ACHN (cell line): ENCODE results near the gene ABCA1.
A peak's percentile ranks its signal among the peaks of the same experiment; 100 is the strongest.
"Not testable (repeated sequence)": the region's sequence is repeated elsewhere in the genome, so short reads cannot be mapped to it uniquely, and the experiment has no call there.

Experiments used
- DNase-seq: peaks from one replicate; pipeline ENCODE4 v3.0.0-alpha.2; 2015
- in situ Hi-C: cut with HindIII; loops from 2 replicates; pipeline ENCODE4 v1.10.0; 2017; ENCODE audit warnings: low sequenced_read_pairs, low pct_ligation_motif_present, low pct_unique_long_range_greater_than_20kb

Gene ABCA1, protein sequence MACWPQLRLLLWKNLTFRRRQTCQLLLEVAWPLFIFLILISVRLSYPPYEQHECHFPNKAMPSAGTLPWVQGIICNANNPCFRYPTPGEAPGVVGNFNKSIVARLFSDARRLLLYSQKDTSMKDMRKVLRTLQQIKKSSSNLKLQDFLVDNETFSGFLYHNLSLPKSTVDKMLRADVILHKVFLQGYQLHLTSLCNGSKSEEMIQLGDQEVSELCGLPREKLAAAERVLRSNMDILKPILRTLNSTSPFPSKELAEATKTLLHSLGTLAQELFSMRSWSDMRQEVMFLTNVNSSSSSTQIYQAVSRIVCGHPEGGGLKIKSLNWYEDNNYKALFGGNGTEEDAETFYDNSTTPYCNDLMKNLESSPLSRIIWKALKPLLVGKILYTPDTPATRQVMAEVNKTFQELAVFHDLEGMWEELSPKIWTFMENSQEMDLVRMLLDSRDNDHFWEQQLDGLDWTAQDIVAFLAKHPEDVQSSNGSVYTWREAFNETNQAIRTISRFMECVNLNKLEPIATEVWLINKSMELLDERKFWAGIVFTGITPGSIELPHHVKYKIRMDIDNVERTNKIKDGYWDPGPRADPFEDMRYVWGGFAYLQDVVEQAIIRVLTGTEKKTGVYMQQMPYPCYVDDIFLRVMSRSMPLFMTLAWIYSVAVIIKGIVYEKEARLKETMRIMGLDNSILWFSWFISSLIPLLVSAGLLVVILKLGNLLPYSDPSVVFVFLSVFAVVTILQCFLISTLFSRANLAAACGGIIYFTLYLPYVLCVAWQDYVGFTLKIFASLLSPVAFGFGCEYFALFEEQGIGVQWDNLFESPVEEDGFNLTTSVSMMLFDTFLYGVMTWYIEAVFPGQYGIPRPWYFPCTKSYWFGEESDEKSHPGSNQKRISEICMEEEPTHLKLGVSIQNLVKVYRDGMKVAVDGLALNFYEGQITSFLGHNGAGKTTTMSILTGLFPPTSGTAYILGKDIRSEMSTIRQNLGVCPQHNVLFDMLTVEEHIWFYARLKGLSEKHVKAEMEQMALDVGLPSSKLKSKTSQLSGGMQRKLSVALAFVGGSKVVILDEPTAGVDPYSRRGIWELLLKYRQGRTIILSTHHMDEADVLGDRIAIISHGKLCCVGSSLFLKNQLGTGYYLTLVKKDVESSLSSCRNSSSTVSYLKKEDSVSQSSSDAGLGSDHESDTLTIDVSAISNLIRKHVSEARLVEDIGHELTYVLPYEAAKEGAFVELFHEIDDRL (N-terminal part only)

DNA sequence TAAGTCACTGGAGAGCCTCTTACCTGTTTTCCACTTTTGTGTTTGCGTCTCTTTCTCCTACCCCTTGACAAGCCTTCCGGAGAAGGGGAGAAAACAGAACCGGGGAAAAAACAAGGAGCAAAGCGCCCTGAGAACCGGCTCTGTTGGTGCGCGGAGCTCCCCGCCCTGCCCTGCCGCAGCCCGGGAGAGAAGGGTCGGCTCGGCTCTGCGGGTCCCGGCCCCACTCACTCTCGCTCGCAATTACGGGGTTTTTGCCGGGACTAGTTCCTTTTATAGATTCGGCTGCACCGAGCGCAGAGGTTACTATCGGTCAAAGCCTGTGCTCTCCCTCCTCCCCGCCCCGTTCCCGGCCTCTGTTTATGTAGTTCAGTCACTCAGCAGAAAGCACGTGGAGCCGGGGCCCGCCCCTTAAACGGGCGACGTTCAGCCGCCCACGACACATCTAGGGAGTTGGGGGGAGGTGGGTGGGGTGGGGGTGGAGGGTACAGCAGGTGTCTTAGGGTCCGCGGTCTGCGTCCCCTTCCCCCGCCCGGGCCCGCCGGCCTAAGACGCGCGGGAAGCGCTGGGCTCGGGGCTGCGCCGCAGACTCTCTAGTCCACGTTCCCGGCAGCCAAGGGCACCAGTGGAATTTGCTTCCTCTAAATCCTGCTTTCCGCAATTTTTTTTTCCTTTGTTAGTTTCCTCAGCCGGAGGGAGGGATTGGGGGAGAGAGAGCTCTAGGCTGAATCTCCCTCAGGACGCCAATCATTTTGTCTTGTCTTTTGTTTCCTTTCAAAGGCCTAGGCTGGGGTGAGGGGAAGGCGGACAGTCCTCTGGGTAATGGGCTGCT lies at the start of gene ABCA1:
TSS of gene ABCA1 (minus strand) at position 244 of the 829 bp plus-strand sequence. CDS start 24,476 bp downstream, outside the sequence.
- in situ Hi-C loops = no loop called here
- peak; percentile 72 for DNase-seq

DNA sequence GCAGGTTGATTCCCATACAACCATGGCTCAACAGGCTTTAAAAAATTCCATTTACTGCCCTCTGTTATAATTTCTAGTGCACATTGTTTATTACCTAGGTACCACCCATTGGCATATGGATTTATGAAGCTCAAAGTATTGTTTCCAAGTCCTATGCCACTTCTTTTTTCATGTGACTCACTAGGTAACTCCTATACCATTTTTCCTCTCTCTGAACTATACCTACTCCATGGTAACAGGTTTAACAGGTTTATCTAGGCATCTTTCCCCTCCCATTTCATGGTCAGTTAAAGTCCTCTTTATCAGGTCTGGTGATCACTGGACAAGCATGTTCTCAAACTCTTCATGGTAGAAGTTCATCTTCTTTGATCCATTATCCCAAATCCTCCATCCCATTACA lies 49.6 kb upstream of the ABCA1 start:
- no peak for DNase-seq
- in situ Hi-C loops = no loop called here

DNA sequence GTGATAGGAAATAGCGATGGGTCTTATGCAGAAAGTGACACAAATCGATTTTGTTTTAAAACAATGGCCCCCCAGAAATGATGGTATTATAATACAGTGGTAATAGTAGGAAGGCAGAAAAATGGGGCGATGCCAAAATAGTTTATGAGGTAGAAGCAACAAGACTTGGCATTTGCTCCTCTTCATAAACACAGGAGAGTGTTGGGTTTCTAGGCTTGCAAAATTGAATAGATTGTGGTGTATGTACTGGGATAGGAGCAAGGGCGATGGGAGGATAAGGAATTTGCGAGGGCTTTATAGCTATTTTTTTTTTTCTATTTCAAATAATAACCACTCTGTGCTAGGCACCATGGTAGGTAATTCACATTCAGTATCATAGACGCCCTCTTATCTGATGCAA lies 49.2 kb upstream of the ABCA1 start:
- in situ Hi-C loops = no loop called here
- DNase-seq = no peak

DNA sequence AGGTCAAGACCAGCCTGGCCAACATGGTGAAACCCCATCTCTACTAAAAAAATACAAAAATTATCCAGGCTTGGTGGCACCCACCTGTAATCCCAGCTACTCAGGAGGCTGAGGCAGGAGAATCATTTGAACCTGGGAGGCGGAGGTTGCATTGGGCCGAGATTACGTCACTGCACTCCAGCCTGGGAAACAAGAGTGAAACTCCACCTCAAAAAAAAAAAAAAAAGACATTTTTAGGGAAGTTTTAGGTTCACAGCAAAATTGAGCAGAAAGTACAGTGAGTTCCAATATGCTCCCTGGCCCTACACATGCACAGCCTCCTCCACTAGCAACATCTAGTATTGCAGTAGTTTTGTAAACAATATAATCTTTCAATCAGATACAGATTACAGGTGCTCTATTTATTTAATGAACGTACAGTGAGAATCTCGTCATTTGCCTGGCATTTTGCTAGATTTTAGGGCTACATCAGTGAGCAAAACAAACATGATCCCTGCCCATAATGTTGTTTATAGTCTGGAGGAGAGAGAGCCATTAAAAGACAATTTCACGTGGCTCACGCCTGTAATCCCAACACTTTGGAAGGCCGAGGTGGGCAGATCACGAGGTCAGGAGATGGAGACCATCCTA lies 48.1 kb upstream of the ABCA1 start:
- DNase-seq, in situ Hi-C loops: not testable (repeated sequence)

DNA sequence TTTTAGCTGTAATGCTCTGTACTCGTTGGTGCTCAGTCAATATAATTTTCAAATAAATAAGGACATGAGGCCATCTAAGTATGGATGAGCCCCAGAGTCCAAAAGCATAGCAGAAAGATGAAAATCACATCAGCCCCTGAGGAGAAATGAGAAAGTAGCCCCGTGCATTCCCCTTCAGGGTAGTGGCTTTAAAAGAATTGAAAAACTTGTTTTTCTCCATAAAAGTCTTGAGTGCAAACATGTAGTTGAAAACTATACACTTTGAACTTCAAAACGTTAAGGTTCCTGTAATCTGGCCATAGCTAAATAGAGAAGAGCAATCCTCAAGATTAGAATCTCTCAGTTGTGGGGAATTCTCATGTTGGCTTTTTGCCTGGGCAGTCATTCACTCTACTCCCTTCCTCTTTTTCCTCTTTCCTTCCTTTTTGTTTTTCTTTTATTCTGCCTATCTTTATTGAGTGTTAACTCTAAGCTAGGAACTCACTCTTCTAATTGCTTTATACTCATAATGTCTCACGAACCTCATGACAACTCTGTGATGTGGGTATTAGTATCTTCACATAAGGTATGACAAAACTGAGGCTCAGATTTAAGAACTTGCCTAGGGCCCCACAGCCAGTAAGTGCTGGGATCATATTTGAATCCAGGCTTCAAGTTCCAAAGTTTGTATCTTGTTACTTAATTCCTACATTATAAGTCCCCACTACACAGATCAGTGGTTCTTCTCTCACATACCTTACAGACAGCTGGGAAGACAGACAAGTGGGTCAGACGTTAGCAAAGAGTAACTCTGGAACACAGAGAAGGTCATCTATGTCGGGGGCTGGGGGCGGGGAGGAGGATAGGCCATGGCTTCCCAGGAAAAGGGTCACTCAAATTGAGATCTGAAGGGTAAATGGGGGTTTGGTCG lies 46.4 kb upstream of the ABCA1 start:
- in situ Hi-C loops = no loop called here

DNA sequence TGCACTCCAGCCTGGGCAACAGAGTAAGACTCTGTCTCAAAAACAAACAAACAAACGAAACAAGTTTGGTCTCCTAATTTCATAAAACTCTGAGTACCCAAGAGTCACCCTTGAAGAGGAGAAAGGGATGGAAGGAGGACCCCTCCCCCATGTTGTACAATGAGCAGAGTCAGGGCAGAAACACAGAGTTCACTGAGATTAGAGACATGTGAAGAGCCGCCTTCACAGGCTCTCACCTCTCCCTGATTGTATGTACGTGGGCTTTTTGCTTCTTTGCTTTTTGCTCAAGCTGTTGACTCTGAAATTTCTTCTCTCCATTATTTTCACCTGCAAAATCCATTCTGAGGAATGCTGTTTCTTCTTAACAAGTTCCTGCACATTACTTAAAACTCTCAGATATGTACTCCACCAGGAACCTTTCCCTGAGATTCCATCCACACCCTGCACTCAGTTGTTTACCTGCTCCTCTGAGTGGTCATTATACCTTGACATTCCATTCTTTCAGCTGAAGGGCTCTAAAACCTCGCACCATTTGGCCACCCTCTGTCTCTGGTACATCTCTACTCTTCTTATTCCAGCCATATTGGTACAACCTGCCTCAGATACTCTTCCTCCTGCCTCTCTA lies 44.4 kb upstream of the ABCA1 start:
- no peak for DNase-seq
- in situ Hi-C loops = no loop called here

More for the DNA sequence above, 46.4 kb upstream of the ABCA1 start:
- DNase-seq = no peak

DNA sequence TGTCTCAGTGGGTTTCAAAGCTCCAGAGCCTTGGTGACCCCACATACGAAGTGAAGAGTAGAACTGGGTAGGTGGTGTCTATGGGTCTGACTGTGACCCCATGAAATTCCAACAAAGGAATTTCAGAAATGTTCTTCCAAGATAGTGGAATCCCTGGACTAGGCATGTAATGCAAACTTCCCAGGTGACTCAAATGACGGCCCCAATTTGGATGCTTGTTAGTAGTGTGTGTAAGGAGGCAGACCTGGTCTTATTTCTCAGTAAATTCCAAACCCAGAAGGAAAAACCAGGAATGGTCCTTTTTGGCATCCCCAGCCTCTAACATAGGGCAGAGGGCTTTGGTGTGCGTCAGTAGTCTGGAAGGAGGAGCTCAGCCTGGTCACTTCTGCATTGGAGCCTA lies 43.6 kb upstream of the ABCA1 start:
- DNase-seq = no peak

DNA sequence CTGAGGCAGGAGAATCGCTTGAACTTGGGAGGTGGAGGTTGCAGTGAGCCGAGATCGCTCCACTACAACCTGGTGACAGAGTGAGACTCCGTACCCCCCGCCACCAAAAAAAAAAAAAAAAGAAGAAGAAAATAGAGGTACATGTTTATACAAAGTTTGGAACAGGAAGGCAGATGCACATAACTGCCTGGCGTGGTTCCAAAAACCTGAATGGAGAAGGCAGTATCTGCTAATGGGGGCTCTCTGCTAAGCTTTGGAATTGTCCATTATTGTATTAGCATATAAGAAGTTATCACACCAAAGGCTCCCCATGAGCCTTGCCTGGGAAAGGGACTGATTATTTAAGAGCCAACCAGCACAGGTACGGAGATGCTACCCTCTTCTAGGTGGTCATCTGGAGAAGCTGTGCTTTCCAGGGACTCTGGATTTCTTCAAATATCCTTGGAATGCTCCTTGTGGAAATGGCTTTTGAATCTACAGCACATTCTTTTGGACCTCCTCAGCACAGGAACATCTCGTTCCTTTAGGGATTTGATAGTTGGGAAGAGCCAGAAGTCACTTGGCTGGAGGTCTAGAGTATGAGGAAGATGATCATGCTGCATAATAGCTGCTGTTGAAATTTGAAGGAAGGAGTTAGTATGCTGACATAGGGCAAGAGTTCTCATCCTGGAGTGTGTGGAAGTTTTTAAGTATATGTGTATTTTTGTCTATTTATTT lies 42.5 kb upstream of the ABCA1 start:
- in situ Hi-C loops = no loop called here
- no peak for DNase-seq

More for the DNA sequence above, 43.6 kb upstream of the ABCA1 start:
- in situ Hi-C loops = no loop called here

DNA sequence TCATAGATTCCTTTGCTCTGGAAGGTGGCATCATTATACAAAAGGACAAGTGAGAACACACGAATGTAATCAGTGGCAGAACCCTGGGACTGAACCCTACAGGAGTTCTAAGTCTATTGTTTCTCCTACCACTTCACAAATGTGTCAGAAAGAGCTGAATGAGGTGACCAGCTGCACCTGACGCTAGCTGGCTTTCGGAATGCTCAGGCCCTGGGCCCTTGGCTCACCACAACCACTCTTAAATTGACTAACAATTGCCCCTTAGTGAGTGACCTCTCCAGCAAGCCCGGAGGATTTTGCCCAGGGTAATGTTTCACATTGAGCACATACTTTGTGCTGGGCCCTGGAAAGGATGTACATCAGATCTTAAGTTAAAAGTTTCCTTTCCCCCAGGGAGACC lies 41.2 kb upstream of the ABCA1 start:
- in situ Hi-C loops = no loop called here
- no peak for DNase-seq

DNA sequence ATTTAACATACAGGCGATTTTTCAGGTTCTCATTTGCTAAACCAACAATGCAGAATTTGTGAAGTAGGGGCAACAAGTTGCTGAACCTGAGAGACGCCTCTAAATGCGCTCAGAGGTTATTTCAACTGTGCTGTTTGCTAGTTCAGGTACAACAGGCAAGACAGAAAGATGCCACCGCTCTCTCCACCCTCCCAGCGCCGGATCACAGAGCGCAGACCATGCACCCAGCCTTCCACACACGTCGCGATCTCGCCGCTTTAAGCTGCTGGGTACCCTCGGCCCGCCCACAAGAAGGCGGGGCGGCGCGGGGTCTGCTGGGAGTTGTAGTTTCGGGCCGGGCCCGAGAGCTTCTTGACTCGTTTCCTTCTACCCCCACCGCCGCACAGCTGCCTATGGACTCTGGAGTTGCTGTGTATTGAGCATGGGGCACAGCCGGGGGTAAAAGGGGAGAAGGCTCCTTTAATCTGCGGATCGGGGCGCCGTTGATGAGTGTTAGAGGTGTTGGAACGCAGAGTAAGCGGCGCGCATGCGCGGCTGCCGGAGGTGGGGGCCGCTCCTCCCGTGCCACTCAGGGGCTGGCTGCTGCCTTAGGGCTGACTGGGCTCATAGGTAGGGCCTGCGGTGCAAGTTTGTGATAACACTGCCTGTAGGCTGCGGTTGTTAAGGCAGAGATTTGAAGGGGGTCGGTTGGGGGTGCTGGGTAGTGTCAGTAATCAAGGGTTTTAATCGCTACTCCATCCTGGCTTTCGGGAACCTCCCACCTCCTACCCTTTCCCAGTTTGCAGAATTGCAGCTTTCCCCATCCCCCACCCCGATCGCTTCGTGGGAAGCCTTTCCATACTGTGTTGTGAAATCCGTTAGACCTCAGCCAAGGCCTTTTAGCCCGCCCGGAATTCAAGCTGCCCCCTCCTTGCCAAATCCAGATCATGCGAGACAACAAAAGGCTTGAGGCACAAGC lies 40.3 kb upstream of the ABCA1 start:
- DNase-seq = peak; percentile 84
- in situ Hi-C loops = no loop called here

DNA sequence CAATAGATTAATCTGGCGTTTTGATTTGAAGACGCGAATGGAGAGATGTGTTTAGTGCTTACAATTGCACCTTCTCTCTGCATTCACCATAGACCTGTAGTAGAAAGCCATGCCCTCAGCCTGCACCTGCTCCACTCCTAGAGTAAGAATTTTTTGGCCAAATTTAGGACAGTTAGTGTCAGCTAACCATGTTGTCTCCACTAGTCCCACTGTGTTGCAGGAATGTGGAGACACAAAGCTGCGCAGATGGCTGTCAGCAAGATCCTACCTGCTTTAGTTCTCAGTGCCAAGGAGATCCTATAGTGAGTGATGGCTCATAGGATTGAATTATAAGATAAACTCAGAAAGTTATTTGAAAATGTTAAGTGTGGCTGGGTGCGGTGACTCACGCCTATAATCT lies 35.1 kb upstream of the ABCA1 start:
- no peak for DNase-seq
- in situ Hi-C loops = no loop called here

DNA sequence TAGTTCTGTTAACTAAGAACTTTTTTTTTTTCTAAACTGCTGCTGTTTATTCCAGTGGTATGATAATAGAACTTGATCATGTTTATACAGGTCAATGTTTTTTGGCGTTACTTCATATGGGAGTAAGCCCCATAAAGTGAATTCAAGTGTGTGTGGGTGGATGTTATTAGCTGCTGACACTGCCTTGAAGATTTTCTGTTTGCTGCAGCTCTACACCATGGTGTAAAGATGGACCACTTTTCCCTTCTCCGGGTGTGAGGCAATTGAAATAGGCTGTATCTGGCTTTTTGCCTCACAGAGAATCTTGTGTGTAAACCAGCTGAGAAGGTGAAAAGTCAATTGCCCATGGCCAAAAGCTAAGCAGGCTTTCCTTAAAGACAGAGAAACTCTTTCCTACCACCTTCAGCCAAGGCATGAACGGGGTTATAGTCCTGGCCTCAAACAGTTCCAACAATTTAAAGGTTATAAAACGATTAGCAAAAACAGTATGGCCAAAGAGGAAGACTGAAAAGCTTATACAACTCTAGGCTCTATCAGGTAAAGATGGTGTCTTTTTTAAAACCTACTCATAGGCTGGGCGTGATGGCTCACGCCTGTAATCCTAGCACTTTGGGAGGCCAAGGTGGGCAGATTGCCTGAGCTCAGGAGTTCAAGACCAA lies 33.9 kb upstream of the ABCA1 start:
- no peak for DNase-seq

DNA sequence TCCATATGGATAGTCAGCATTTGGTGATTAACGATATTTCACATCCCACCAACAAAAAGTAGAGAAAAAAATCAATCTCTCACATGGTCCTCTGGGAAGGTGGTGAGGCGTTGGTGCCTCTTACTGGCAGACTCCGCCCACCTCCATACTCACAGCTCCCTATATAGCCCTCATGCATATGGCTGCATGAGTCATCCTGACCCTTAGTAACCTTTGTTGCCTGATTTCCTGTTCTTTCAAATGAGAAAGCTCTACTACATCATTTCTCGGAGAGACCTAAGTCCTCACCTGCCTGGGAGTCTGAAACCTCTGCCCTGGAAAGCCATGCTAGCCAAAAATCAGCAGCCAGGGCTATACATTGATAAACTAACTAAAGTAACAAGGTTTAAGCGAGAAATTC lies 33.3 kb upstream of the ABCA1 start:
- in situ Hi-C loops = no loop called here
- DNase-seq = no peak

More for the DNA sequence above, 33.9 kb upstream of the ABCA1 start:
- in situ Hi-C loops = no loop called here

DNA sequence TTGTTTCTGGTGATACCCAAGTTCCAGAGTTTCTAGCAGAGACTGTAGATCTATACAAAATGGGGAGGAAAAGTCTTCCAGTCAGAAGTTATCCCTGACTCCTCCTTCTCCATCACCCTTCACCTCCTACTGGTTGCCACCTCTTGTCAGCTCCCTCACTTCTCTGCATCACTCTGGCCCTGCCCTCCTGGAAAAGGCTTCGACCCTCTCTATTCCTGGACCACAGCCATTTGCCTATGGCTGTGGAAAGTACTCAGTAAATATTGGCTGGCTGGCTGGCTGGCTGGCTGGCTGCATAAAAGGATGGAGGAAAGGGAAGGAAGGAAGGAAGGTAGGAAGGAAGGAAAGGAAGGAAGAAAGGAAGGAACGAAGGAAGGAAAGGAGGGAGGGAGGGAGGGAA lies 32.7 kb upstream of the ABCA1 start:
- in situ Hi-C loops = no loop called here
- DNase-seq = no peak
